Left ventricle myocardium inferior (tissue), 1 donor: ENCODE data around the gene C1orf94. TPM values are rescaled to one million over a fixed set of nuclear protein-coding genes. Genes with fewer than 3 reads are reported as not detected.

Source experiments
- DNase-seq: peaks from one replicate; pipeline ENCODE4 v3.0.0-alpha.2; 2020
- H3K27ac ChIP-seq: fragments of 200-600 bp; replicated peaks from 2 replicates; pipeline ENCODE4 v1.8.0; 2021
- H3K27me3 ChIP-seq: fragments of 200-600 bp; 2 replicates; pipeline ENCODE4 v1.8.0; 2021; ENCODE audit warnings: low read depth
- H3K36me3 ChIP-seq: fragments of 200-600 bp; 2 replicates; pipeline ENCODE4 v1.8.0; 2021
- H3K4me1 ChIP-seq: fragments of 200-600 bp; 2 replicates; pipeline ENCODE4 v1.8.0; 2021
- H3K4me3 ChIP-seq: fragments of 200-600 bp; 2 replicates; pipeline ENCODE4 v1.8.0; 2021; ENCODE audit warnings: mild to moderate bottlenecking, moderate library complexity
- H3K9me3 ChIP-seq: fragments of 200-600 bp; replicated peaks from 2 replicates; pipeline ENCODE4 v1.8.0; 2021
- CTCF ChIP-seq: fragments of 200-600 bp; IDR thresholded peaks from 2 replicates; pipeline ENCODE4 v1.8.0; 2021; ENCODE audit warnings: antibody characterized with exemption, mild to moderate bottlenecking, borderline replicate concordance
- intact Hi-C: fragments of 100-400 bp; cut with micrococcal nuclease; formaldehyde crosslinking; loops from one replicate; pipeline ENCODE4 v1.11.0; 2022
- total RNA-seq: library from RNA; stranded (reverse); fragmentation: NEBNext Ultra II Directional; extraction: Animal tissue kit (Norgen Biotek cat#: 25700); gene quantifications from one replicate; pipeline ENCODE4 v1.2.1, GENCODE V29; 2021
- donor health status: DM: no; HTN: yes; CAD: no; lungs with severe emphysema.

The C1orf94 gene
- total RNA-seq, 1 donor from 2014 or later = not detected

GRCh38 chr1:34144766-34145165 lies 31.9 kb upstream of the C1orf94 start:
- Histone ChIP-seq H3K27me3 (peaks cover 75% of the 10 kb centered on the region), H3K9me3 (no peaks in the 10 kb centered on the region), H3K36me3 (no peaks in the 10 kb centered on the region), H3K4me1 (no peaks in the 10 kb centered on the region), H3K27ac (no peak overlapping the region), H3K4me3 (no peak overlapping the region)
- TF ChIP-seq CTCF = no peak
- intact Hi-C loops = no loop called here
- no peak for DNase-seq

DNA sequence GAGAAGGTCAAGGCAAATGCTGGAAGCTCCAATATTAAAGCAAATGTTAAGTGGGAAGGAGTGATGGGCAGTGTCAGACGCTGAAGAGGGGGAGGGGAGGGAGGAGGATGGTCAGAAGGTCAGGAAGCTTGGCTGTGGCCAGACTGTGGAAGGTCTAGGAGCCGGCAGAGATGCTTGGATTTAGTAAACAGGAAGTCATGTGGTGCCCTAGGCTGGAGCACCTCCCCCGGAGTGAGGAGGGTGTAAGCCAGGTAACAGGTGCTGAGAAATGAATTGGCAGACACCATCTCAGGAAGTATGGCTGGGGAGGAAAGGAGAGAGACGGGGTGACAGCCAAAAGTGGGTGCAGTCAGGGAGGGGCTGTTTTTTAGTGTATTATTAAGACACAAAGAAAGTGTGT lies 29.4 kb upstream of the C1orf94 start:
- intact Hi-C loops = no loop called here
- Histone ChIP-seq H3K4me1 (no peaks in the 10 kb centered on the region), H3K36me3 (no peaks in the 10 kb centered on the region), H3K9me3 (no peaks in the 10 kb centered on the region), H3K27me3 (peaks cover 75% of the 10 kb centered on the region), H3K27ac (no peak overlapping the region), H3K4me3 (no peak overlapping the region)
- TF ChIP-seq CTCF = no peak
- DNase-seq = no peak

DNA sequence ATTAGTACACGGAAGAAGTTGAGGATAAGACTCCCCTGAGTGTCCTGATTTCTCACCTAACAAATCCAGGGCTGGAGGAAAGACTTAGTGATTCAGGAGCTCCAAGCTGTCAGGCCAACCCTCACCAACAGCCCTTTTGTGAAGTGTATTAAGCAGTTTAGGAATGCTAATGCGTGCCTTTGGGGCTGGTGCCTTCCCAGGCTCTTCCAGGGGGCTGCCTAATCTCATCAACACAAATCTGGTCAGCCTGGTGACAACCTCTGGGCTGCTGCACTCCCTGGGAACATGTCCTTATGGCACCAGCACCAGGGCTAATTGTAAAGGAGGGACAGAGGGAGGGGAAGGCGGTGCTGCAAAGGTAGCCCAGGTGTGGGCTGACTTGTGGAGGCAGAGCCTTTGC lies 27.2 kb upstream of the C1orf94 start:
- no peak for TF ChIP-seq CTCF
- Histone ChIP-seq H3K9me3 (no peaks in the 10 kb centered on the region), H3K27ac (no peak overlapping the region), H3K4me1 (no peaks in the 10 kb centered on the region), H3K4me3 (no peak overlapping the region), H3K36me3 (no peaks in the 10 kb centered on the region), H3K27me3 (peaks cover 80% of the 10 kb centered on the region)
- DNase-seq = no peak
- intact Hi-C loops = no loop called here

- H3K9me3 ChIP-seq = no peaks in the 10 kb centered on the region
- intact Hi-C loops = no loop called here
- no peak overlapping the region for H3K4me3 ChIP-seq
- H3K27ac ChIP-seq = no peak overlapping the region
- no peak for DNase-seq
- no peak for TF ChIP-seq CTCF
- peaks cover 71% of the 10 kb centered on the region for H3K27me3 ChIP-seq
- H3K4me1 ChIP-seq = no peaks in the 10 kb centered on the region
- no peaks in the 10 kb centered on the region for H3K36me3 ChIP-seq
Observed at GRCh38 chr1:34153246-34153645, 23.5 kb upstream of the C1orf94 start.

GRCh38 chr1:34155860-34156259 lies 20.8 kb upstream of the C1orf94 start:
- DNase-seq = no peak
- Histone ChIP-seq H3K4me1 (no peaks in the 10 kb centered on the region), H3K27me3 (peaks cover 81% of the 10 kb centered on the region), H3K27ac (no peak overlapping the region), H3K4me3 (no peak overlapping the region), H3K9me3 (no peaks in the 10 kb centered on the region), H3K36me3 (no peaks in the 10 kb centered on the region)
- no peak for TF ChIP-seq CTCF
- intact Hi-C loops = no loop called here

DNA sequence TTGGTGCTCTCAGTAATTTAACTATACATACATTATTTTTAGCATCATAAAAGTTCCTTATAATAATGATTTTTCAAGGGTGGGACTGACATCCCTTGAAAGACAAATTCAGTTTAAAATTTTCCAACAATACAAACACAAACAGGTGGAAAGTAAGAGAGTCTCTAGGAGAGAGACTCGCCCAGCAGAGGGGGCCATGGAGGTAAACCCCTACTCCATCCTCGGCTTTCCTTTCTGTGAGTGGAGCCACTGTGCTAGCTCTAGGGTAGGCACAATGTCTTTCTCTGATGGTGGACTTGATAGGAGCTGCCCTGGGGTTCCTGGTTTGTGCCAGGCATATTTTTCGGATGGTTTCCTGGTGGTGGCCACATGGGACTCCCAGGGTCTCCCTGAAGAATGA lies 20.0 kb upstream of the C1orf94 start:
- Histone ChIP-seq H3K9me3 (no peaks in the 10 kb centered on the region), H3K4me1 (no peaks in the 10 kb centered on the region), H3K27me3 (peaks cover 83% of the 10 kb centered on the region), H3K36me3 (no peaks in the 10 kb centered on the region), H3K4me3 (no peak overlapping the region), H3K27ac (no peak overlapping the region)
- intact Hi-C loops = no loop called here
- no peak for DNase-seq
- no peak for TF ChIP-seq CTCF
